DOHH2 (cell line): Measurements from ENCODE around the gene ARHGAP22.

Experiments used
- EZH2phosphoT487 ChIP-seq: fragments of 200-600 bp; sonication (generic); IDR thresholded peaks from 2 replicates; pipeline ENCODE4 v1.6.1; 2017; ENCODE audit warnings: borderline replicate concordance, mild to moderate bottlenecking, antibody characterized with exemption, low read length, moderate library complexity, mixed read lengths
- TF ChIP-seq, protein P1 (sequence below): fragments of 200-600 bp; sonication (generic); IDR thresholded peaks from one replicate; pipeline ENCODE4 v1.5.1; 2014; ENCODE audit warnings: antibody characterized with exemption, mild to moderate bottlenecking, low read depth, low read length; ENCODE audit not compliant: poor library complexity, severe bottlenecking

GRCh38 chr10:48531486-48531885 is 73.4 kb downstream of the ARHGAP22 start:
- TF ChIP-seq, protein P1, sequence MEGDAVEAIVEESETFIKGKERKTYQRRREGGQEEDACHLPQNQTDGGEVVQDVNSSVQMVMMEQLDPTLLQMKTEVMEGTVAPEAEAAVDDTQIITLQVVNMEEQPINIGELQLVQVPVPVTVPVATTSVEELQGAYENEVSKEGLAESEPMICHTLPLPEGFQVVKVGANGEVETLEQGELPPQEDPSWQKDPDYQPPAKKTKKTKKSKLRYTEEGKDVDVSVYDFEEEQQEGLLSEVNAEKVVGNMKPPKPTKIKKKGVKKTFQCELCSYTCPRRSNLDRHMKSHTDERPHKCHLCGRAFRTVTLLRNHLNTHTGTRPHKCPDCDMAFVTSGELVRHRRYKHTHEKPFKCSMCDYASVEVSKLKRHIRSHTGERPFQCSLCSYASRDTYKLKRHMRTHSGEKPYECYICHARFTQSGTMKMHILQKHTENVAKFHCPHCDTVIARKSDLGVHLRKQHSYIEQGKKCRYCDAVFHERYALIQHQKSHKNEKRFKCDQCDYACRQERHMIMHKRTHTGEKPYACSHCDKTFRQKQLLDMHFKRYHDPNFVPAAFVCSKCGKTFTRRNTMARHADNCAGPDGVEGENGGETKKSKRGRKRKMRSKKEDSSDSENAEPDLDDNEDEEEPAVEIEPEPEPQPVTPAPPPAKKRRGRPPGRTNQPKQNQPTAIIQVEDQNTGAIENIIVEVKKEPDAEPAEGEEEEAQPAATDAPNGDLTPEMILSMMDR = no peak
- no peak for TF ChIP-seq EZH2phosphoT487
